Transverse colon (tissue), 4 donors: ENCODE results near the gene SLC25A41. TPM values are rescaled to one million over a fixed set of nuclear protein-coding genes. Genes with fewer than 3 reads are reported as not detected.

Source experiments
- DNase-seq: peaks from one replicate; pipeline ENCODE4 v3.0.0-alpha.2; 2019
- H3K27ac ChIP-seq, 4 donors: fragments of 200-600 bp; sonication (generic); 2 replicates each; pipeline ENCODE4 v1.5.1; 2016 to 2018; ENCODE audit warnings: inconsistent platforms in 4 of 4
- H3K27me3 ChIP-seq: fragments of 200-600 bp; sonication (generic); 2 replicates; pipeline ENCODE4 v1.5.1; 2017; ENCODE audit warnings: inconsistent platforms
- H3K36me3 ChIP-seq, 4 donors: fragments of 200-600 bp; sonication (generic); 2 replicates each; pipeline ENCODE4 v1.5.1; 2017 to 2019; ENCODE audit warnings: inconsistent platforms in 4 of 4
- H3K4me1 ChIP-seq, 4 donors: fragments of 200-600 bp; sonication (generic); 2 replicates each; pipeline ENCODE4 v1.5.1; 2017 to 2020; ENCODE audit warnings: inconsistent platforms in 4 of 4
- H3K4me3 ChIP-seq, 4 donors: fragments of 200-600 bp; sonication (generic); 1 replicate in 1 of 4; 2 replicates in 3 of 4; pipeline versions ENCODE4 v1.5.1 to v1.6.1; 2017 to 2019; ENCODE audit warnings: inconsistent platforms in 4 of 4
- H3K9me3 ChIP-seq, 2 donors: fragments of 200-600 bp; sonication (generic); 2 replicates each; pipeline ENCODE4 v1.5.1; 2017 to 2019; ENCODE audit warnings: inconsistent platforms in 2 of 2
- EP300 ChIP-seq: sonication (generic); formaldehyde crosslinking; IDR thresholded peaks from one replicate; pipeline ENCODE4 v1.6.1; 2017; ENCODE audit warnings: antibody characterized with exemption, low read depth
- POLR2A ChIP-seq: fragments of 450-650 bp; IDR thresholded peaks from one replicate; pipeline ENCODE4 v1.6.1; 2016; ENCODE audit warnings: antibody characterized with exemption, mild to moderate bottlenecking, moderate library complexity
- POLR2AphosphoS5 ChIP-seq, 3 donors: sonication (generic); formaldehyde crosslinking; IDR thresholded peaks; one replicate each; pipeline ENCODE4 v1.6.1; 2016; ENCODE audit warnings: antibody characterized with exemption in 3 of 3
- WGBS, 2 donors: methylation state at CpG; one replicate each; pipeline ENCODE4 v1.1.5; 2018; ENCODE audit warnings: low coverage in 1 of 2; 5-methylcytosine and 5-hydroxymethylcytosine counted together
- in situ Hi-C, 4 donors: fragments of 200-750 bp; cut with MboI; loops; one replicate each; pipeline versions ENCODE4 v1.15.0 to v1.15.1; 2017; ENCODE audit warnings: low sequenced_read_pairs in 3 of 4, low pct_ligation_motif_present in 1 of 4, low pct_unique_long_range_greater_than_20kb in 1 of 4
- intact Hi-C: fragments of 100-400 bp; cut with DNase I; formaldehyde crosslinking; loops from one replicate; pipeline ENCODE4 v1.15.1; 2023; ENCODE audit warnings: low total_unique reads
- total RNA-seq, 4 donors: library from RNA; depleted of rRNA; stranded (reverse); fragments of >200 nt; gene quantifications; one replicate each; pipeline ENCODE4 v1.1.0, GENCODE V29; 2016
- TF ChIP-seq, protein P1 (sequence below), 5 experiments: fragments of 200-600 bp in 3 of 5; fragments of 450-650 bp in 2 of 5; sonication (generic) in 3 of 5; IDR thresholded peaks; 1 replicate in 2 of 5; 2 replicates in 3 of 5; pipeline ENCODE4 v1.5.1; 2016 to 2017; ENCODE audit warnings: antibody characterized with exemption in 5 of 5, inconsistent platforms in 3 of 5, mild to moderate bottlenecking in 2 of 5, moderate library complexity in 1 of 5

The SLC25A41 gene
- total RNA-seq, 4 donors from 2014 or later = 0.32 TPM; not detected in 3

DNA sequence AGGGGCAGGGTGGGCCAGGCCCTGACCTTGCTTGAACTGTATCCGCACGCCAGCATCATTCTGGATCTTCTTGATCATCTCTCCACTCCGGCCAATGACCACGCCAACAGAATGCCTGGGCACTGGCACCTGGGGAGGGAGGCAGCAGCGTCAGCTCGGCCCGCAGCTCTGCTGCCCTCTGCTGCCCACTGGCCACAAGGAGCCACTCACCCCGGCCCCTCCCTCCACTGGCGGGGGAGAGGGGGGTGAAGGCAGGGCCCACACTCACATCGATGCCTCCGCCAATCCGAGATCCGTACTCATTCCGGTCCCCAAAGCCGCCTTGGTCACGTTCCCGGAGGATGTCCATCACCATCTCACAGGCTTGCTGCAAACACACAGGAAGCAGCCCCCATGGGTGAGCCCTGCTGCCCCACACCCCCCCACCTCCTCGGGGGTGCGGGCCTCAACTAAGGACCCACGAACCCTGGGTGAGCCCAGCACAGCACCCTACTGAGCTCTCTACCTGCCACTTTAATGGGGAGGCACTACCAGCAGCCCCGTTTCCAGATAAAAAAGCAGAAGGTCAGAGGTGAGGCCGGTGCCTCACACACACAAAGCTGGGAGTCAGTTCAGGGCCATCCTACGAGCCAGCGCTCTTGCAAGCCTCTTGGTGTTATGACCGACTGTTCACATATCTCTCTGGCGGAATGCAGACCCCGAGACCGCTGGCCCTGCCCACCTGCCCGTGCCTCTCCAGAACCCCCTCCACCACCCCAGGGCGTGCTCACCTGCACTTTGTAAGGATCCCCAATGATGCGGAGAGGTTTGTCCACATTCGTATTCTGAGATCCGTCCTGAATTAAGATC is 15.6 kb downstream of the SLC25A41 start:
- in situ Hi-C loops = no loop called here
- TF ChIP-seq, protein P1, sequence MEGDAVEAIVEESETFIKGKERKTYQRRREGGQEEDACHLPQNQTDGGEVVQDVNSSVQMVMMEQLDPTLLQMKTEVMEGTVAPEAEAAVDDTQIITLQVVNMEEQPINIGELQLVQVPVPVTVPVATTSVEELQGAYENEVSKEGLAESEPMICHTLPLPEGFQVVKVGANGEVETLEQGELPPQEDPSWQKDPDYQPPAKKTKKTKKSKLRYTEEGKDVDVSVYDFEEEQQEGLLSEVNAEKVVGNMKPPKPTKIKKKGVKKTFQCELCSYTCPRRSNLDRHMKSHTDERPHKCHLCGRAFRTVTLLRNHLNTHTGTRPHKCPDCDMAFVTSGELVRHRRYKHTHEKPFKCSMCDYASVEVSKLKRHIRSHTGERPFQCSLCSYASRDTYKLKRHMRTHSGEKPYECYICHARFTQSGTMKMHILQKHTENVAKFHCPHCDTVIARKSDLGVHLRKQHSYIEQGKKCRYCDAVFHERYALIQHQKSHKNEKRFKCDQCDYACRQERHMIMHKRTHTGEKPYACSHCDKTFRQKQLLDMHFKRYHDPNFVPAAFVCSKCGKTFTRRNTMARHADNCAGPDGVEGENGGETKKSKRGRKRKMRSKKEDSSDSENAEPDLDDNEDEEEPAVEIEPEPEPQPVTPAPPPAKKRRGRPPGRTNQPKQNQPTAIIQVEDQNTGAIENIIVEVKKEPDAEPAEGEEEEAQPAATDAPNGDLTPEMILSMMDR (IDR thresholded peaks at IDR 0.05) = peak in 3 of 5 experiments; percentile 11 to 23 (median 21)
- TF ChIP-seq POLR2A = no peak
- no peak for TF ChIP-seq EP300
- no peak for TF ChIP-seq POLR2AphosphoS5 (IDR thresholded peaks at IDR 0.05)
- H3K36me3 ChIP-seq = peaks cover 0 to 59% (median 30%) of the 10 kb centered on the region in 4 donors

DNA sequence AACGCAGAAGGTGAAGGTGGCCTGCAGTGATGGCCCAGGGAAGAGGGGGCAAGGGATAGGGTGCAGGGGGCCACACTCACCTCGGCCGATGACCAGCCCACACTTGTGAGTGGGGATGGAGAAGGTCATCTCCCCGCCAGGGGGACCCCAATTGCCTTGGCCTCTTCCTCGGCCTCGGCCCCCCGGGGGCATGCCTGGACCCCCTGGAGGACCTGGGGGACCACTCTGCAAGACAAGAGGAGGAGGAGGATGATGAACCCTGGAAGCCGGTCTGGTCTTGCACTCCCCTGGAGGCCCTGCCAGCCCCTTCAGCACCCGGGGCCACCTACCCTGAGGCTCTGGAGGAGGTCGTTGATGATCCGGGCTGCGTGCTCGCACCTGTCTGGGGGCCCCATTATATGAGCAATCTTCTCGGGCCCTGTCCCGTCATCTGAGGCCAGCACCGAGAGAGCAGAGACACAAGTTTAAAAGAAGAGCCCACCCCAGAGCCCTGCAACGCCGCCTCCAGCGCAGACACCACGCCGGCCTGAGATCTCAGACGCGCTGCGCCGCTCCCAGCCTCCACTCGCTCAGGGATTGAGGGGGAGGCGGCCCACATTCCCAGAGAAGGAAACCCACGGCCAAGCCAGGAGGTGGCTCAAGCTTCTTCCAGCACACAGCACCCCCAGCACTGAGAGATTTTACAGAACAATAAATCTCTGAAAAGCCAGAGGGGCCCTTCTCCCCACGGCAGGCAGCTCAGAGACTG is 16.7 kb downstream of the SLC25A41 start:
- TF ChIP-seq, protein P1 (IDR thresholded peaks at IDR 0.05) = no peak
- Histone ChIP-seq H3K4me1 (peaks cover 0 to 24% (median 2%) of the 10 kb centered on the region in 4 donors), H3K27me3 (no peaks in the 10 kb centered on the region), H3K9me3 (no peaks in the 10 kb centered on the region), H3K27ac (no peak overlapping the region), H3K36me3 (peaks cover 0 to 59% (median 30%) of the 10 kb centered on the region in 4 donors), H3K4me3 (no peak overlapping the region)
- intact Hi-C loops = no loop called here
- in situ Hi-C loops = no loop called here
- 93% methylated on average over 25 of the region's 29 CpGs; no CpG with 5 or more reads in 1 of the 2 donors for WGBS, 2 donors
- no peak for DNase-seq

More for the DNA sequence above, 15.6 kb downstream of the SLC25A41 start:
- Histone ChIP-seq H3K4me1 (peaks cover 2 to 27% (median 6%) of the 10 kb centered on the region in 4 donors), H3K27ac (no peak overlapping the region), H3K9me3 (no peaks in the 10 kb centered on the region), H3K27me3 (no peaks in the 10 kb centered on the region), H3K4me3 (no peak overlapping the region)
- no peak for DNase-seq
- 79% methylated on average over 33 of the region's 33 CpGs; no CpG with 5 or more reads in 1 of the 2 donors for WGBS, 2 donors
- intact Hi-C loops = no loop called here

DNA sequence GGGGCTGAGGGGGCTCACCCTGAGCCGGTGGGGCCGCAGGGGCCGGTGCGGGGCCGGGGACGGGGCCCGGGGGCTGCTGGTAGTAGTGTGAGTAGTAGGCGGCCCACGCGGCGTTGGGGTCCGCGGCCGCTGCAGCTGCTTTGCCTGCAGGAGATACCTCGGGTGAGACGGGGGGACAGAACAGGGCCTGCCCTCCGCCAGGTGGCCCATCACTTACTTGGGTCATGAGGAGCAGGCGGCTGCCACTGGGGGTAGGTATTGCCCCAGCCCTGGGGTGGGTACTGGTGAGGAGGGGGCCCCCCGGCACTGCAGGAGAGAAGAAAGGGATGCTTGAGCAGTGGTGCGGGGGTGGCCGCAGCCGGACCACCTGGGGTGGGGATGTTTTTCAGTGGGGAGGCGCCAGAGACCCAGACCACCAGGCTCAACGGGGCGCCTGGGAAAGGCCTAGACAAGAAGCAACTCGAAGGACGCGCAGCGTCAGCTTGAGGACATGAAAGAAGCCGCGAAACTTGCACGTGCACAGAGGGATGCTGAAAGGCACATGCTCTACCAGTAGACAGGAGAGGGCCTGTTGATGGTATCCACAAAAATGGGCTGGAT is 17.9 kb downstream of the SLC25A41 start:
- Histone ChIP-seq H3K36me3 (peaks cover 0 to 59% (median 28%) of the 10 kb centered on the region in 4 donors), H3K9me3 (no peaks in the 10 kb centered on the region), H3K27me3 (no peaks in the 10 kb centered on the region), H3K27ac (no peak overlapping the region), H3K4me3 (no peak overlapping the region), H3K4me1 (peaks cover 0 to 20% (median 2%) of the 10 kb centered on the region in 4 donors)
- 93 to 100% methylated on average over 8 to 32 of the region's 32 CpGs for WGBS, 2 donors
- DNase-seq = no peak
- in situ Hi-C loops (no loop called here), intact Hi-C loops (no loop called here)
- TF ChIP-seq POLR2AphosphoS5 (IDR thresholded peaks at IDR 0.05) = no peak
- TF ChIP-seq EP300 = no peak
- TF ChIP-seq, protein P1 (IDR thresholded peaks at IDR 0.05) = no peak
- no peak for TF ChIP-seq POLR2A
